Endometrial microvascular endothelial cells (primary cell): ENCODE results near the gene ERP29. TPM values are rescaled to one million over a fixed set of nuclear protein-coding genes. Genes with fewer than 3 reads are reported as not detected.
"Not testable (repeated sequence)": the region's sequence is repeated elsewhere in the genome, so short reads cannot be mapped to it uniquely, and the experiment has no call there.

Source experiments
- in situ Hi-C: cut with HindIII; loops from 2 replicates; pipeline ENCODE4 v1.10.0; 2017; ENCODE audit warnings: low sequenced_read_pairs, low pct_unique_long_range_greater_than_20kb; ENCODE audit errors: inconsistent ontology term
- total RNA-seq: library from RNA; depleted of rRNA; stranded (reverse); fragments of >200 nt; gene quantifications from one replicate; pipeline ENCODE4 v1.2.3, GENCODE V29; 2015; ENCODE audit errors: inconsistent ontology term

ERP29 gene
- total RNA-seq, 1 donor from 2014 or later, result 60.5 TPM

GRCh38 chr12:111999129-111999528, 14.1 kb upstream of the ERP29 start:
- in situ Hi-C loops, result not testable (repeated sequence)

- in situ Hi-C loops, result no loop called here
Observed at GRCh38 chr12:112000820-112001219, 12.4 kb upstream of the ERP29 start.

GRCh38 chr12:112001576-112001975, 11.7 kb upstream of the ERP29 start:
- in situ Hi-C loops, result no loop called here

- in situ Hi-C loops, result no loop called here
Observed at GRCh38 chr12:112004041-112004440, 9.2 kb upstream of the ERP29 start.

GRCh38 chr12:112005419-112006395, 7.5 kb upstream of the ERP29 start:
- in situ Hi-C loops, result no loop called here

GRCh38 chr12:112007945-112008344, 5.3 kb upstream of the ERP29 start:
- in situ Hi-C loops, result no loop called here

GRCh38 chr12:112008918-112009317, 4.3 kb upstream of the ERP29 start:
- in situ Hi-C loops, result no loop called here

- in situ Hi-C loops, result not testable (repeated sequence)
Observed at GRCh38 chr12:112009596-112009995, 3.6 kb upstream of the ERP29 start.

- in situ Hi-C loops, result no loop called here
Observed at GRCh38 chr12:112010415-112011344, 2.5 kb upstream of the ERP29 start.

GRCh38 chr12:112011685-112012084, 1.5 kb upstream of the ERP29 start:
- in situ Hi-C loops, result no loop called here

- in situ Hi-C loops, result no loop called here
Observed at GRCh38 chr12:112013601-112014402, 576 bp downstream of the ERP29 start.

- in situ Hi-C loops, result no loop called here
Observed at GRCh38 chr12:112015938-112016337, 2.7 kb downstream of the ERP29 start.

GRCh38 chr12:112017041-112017440, 3.8 kb downstream of the ERP29 start:
- in situ Hi-C loops, result no loop called here

GRCh38 chr12:112018571-112019237, 5.5 kb downstream of the ERP29 start:
- in situ Hi-C loops, result no loop called here

- in situ Hi-C loops, result no loop called here
Observed at GRCh38 chr12:112020947-112021457, 7.8 kb downstream of the ERP29 start.

- in situ Hi-C loops, result no loop called here
Observed at GRCh38 chr12:112022241-112023016, 9.2 kb downstream of the ERP29 start.

- in situ Hi-C loops, result no loop called here
Observed at GRCh38 chr12:112023759-112024396, 10.7 kb downstream of the ERP29 start.
